Fibroblast of gingiva (primary cell): ENCODE measurements around the gene FGF8.

Source experiments
- DNase-seq: peaks from one replicate; pipeline ENCODE4 v3.0.0-alpha.2; 2011; ENCODE audit warnings: low read depth

FGF8 gene

DNA sequence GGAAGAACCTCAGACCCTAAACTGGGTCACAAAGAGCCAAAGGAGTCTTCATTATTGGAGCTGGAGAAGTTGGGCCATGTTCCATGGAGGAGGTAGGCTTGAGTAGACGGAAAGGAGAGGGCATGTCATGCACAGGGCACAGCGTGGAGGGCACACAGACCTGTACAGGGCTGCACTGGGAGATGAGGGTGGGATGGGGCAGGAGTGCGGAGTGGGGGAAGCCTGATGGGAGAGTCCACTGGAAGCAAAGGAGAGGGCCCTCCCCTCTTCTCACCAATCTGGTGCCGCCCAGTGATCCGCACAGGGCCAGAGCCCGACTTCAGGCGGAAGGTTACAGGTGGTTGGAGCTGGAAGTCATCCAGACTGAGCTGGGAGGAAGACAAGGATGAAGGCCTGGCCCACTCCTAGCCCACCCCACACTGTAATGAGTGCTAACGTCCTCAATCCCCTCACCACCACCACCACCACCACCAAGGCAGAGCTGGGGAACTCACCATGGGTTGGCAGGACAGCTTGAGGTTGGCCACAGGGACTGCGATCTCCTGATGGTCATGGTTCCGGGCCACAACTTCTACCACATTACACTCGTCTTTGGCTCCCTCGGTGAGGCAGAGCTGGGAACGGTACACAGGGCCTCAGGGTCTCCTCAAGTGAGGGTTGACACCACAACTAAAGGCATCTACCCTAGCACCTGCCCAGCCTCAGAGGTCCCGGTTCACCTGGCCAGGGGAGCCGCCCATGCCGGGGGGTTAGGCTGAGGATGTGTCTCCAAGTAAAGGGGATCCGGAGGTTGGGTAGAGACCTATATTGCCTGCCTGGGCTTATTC, 6.3 kb upstream of the FGF8 start:
- no peak for DNase-seq

DNA sequence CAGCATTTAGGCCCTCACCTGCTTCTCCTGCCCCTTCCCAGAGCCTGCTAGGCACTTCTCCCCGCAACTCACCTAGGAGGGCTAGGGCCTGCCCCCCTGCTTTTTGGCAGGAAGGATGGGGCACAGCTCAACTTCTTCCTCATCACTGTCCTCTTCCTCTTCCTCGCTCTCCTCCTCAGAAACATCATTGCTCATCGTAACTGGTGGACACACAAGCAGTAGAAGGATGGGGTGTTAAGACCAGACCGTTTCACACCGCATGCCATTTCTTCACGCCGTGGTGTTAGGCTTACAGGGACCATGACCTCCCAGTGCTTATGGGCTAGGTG, 5.7 kb upstream of the FGF8 start:
- no peak for DNase-seq

GRCh38 chr10:101780818-101781654, 5.1 kb upstream of the FGF8 start:
- DNase-seq: peak; percentile 38

GRCh38 chr10:101780187-101780817, 4.4 kb upstream of the FGF8 start:
- no peak for DNase-seq

DNA sequence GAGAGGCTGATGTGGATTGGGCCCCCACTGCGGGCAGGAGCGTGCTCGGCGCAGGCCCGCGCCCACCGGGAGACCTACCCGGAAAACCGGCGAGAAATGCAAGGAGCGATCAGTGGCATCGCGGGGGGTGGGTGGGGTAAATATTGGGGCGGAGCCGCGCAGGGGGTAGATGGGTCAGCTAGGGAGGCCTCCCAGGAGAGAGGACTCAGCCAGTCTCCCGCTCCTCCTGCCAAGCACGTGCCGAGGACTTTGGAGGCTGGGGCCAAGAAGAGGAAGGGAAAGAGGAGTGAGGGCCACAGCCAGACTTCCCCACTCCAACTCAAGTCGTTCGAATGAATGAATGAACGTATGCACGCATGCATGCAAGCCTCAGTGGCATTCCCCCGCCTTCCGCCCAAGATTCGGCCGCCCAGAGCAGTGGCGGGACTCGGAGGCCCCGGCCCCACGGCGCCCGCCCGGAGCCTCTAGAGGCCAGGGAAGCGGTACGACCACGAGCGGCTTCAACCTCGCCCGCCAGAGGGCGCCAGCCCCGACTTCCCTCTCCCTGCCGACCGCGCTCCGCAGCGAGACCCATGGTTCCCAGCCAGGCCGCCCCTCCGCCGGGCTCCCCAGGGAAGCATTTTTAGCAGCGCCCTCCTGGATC, 3.8 kb upstream of the FGF8 start:
- DNase-seq: peak; percentile 38

GRCh38 chr10:101778781-101779543, 3.0 kb upstream of the FGF8 start:
- DNase-seq: no peak

GRCh38 chr10:101778151-101778780, 2.4 kb upstream of the FGF8 start:
- DNase-seq: no peak

- DNase-seq: no peak
Measured at GRCh38 chr10:101777619-101778145, 1.8 kb upstream of the FGF8 start.

- DNase-seq: no peak
Measured at GRCh38 chr10:101776161-101776817, 375 bp upstream of the FGF8 start.

DNA sequence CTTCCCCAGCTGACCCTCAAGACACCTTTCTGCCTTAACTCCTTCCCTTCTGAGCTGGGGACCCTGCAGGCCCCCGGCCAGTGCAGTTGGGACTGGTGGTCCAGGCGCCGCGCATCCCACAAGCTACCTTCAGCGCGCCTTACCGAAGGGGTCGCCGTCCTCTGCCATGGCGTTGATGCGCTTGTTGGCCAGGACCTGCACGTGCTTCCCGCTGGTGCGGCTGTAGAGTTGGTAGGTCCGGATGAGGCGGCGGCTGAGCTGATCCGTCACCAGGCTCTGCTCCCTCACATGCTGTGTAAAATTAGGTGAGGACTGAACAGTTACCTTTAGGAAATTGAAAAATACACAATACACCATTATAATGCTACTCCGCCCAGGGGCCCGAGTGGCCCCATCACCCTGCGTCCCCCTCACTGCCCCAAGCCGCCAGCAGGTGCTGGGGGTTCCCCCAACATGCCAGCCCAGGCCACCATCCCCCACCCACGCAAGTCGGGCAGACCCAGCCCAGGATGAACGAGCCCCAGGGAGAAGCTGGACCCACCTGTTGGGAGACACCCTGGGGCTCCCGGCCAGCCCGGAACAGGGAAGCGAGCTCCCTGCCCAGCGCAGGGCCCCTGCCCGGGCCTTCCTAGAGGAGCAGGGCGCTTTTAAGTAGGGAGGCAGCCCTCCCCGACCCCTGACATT, 1.2 kb downstream of the FGF8 start:
- DNase-seq: no peak

GRCh38 chr10:101773923-101774588, 1.9 kb downstream of the FGF8 start:
- DNase-seq: no peak

DNA sequence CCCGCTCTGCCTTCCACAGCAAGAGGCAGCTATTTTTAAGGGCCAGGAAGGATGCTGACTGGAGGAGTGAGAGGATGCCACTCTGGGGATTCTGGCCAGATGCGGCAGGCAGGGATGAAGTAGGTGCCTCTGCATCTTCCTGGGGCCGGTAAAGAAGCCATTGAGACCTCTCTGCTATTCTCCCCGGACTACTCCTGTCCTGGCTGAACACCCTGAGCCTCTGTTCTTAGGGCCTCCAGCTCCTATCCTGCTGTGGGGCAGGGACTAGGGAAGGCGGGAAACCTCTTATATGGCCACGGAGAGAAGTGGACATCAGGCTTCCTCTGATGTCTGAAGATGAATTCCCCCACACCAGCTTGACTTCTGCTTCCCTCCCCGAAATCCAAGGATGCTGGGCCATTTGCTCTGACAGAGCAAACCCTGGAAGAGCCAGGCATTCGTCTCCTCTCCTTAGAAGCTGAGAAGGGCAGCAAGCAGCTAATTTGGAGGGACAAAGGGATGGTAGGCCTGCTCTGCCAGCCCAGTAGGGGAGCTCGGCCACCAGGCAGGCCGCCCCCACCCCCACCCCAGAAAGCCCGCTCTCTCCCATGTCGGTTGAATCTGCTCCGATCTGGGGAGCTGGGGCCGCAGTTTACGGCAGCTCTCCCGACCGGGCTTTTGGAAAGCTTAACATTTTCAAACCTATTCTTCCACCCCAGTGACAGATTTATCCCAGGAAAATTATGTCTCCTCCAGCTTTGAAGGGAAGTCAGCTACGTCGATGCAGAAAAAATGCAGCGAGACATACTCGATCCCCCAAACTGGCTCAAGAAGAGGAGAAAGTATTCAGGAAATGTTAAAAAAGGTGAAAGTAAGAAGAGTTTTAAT, 2.8 kb downstream of the FGF8 start:
- no peak for DNase-seq

DNA sequence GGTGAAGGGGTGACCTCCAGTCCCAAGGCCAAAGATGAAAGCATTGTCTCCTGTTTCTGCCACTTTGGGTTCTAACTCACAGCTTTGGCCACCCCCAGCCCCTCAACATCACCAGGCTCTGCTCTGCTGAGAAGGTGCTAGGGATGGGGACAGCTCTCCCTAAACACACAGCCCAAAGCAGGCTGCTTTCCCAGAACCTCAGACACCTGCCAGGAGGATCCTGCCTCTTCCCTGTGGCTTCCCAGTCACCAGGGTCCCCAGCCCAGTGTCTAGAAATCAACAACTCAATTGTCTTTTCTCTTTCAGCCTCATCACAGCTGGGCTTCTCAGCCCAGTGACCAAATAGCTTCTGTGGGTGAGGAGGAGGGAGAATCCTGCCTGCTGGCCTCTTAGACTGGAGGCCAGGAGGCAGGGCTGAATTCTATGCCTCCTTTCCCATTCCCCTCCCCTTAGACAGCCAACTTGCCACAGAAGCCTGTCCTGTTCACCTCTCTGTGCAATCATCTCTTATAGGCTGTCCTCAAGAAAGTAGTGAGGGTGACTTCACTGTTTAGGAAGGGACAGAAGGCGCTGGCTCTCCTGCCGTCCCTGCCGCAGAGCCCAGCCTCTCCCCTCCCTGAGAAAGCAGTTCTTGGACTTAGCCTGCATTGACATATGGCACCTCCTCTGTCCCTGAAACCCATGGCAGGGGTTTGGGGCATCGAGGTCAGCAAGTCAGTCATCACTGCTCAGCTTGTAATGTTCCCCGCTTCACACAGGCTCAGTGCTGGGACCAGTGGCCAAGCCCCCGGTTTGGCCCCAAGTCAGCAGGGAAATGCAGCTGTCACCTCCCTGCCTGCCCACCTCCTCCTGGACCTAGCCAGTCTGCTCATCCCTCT, 3.7 kb downstream of the FGF8 start:
- DNase-seq: no peak

DNA sequence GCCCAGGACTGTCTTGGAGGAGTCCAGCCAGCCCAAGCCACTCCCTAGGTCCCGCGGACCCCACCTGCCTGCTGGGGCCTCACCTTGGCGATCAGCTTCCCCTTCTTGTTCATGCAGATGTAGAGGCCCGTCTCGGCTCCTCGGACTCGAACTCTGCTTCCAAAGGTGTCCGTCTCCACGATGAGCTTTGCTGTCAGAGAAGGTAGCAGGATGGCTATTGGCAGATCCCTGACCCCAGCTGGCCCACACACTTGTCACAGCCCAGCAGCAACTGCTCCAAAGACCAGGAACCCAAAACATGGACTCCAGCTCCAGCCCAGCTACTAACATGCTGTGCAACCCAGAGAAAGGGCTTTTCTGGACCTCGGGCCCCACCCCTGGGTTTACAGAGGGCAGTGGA, 4.5 kb downstream of the FGF8 start:
- no peak for DNase-seq

DNA sequence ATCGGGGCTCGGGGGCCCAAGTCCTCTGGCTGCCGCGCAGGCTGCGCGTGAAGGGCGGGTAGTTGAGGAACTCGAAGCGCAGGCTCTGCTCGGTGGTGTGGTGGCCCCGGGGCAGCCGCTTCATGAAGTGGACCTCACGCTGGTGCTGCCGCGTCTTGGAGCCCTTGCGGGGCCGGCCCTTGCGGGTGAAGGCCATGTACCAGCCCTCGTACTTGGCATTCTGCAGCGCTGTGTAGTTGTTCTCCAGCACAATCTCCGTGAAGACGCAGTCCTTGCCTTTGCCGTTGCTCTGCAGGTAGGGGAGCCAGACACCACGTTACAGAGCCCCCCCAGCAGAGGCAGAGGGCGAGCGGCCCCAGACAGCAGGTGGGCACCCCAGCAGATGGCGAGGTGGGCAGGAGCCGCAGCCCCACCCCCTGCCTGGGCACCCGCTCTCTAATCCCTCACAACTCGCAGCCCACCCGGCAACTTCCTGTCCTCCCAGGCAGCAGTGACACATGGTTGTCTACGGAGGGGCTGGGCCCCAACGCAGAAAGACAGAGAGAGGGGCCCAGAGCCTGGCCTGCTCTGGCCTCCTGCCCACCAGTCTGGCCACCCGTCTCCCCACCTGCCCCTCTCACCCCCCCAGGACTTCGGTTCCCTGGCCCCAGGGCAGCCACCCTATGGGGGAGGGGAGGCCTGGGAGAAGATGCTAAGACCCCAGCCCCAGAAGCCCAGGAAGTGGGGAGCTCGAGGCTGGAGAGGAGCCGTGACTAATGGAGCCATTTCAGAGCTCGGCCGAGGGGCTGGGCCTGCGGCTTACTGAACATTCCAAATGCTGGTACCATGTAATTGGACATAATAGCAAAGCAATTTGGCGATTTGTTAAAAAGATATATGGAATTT, 5.3 kb downstream of the FGF8 start:
- no peak for DNase-seq

GRCh38 chr10:101769541-101770180, 6.3 kb downstream of the FGF8 start:
- DNase-seq: no peak
